Neural cell (in vitro differentiated cells): ENCODE results near the gene NUBPL.

Experiments
- EP300 ChIP-seq: fragments of 450-650 bp; conservative IDR thresholded peaks from 2 replicates; pipeline ENCODE4 v1.6.1; 2014; ENCODE audit warnings: antibody characterized with exemption, mild to moderate bottlenecking, moderate library complexity; ENCODE audit not compliant: poor library complexity, severe bottlenecking
- EZH2 ChIP-seq: fragments of 200-600, 300-800 bp; shearing (Covaris generic), sonication (generic); IDR thresholded peaks from 2 replicates; pipeline ENCODE4 v1.6.1; 2014; ENCODE audit warnings: antibody characterized with exemption, low read length, borderline replicate concordance, mild to moderate bottlenecking; ENCODE audit not compliant: insufficient read depth, poor library complexity, severe bottlenecking
- POLR2AphosphoS5 ChIP-seq: IDR thresholded peaks from 2 replicates; pipeline ENCODE4 v1.6.1; 2012
- RAD21 ChIP-seq: fragments of 450-650 bp; conservative IDR thresholded peaks from 2 replicates; pipeline ENCODE4 v1.6.1; 2014; ENCODE audit warnings: antibody characterized with exemption, mild to moderate bottlenecking, moderate library complexity
- SMC3 ChIP-seq: fragments of 450-650 bp; conservative IDR thresholded peaks from 2 replicates; pipeline ENCODE4 v1.6.1; 2014; ENCODE audit warnings: antibody characterized with exemption, mild to moderate bottlenecking, moderate library complexity; ENCODE audit not compliant: poor library complexity
- TAF1 ChIP-seq: IDR thresholded peaks from 2 replicates; pipeline ENCODE4 v1.6.1; 2012; ENCODE audit warnings: low read depth
- TF ChIP-seq, protein P1 (sequence below): fragments of 450-650 bp; IDR thresholded peaks from 2 replicates; pipeline ENCODE4 v1.5.1; 2014; ENCODE audit warnings: antibody characterized with exemption, mild to moderate bottlenecking, moderate library complexity; ENCODE audit not compliant: poor library complexity, severe bottlenecking
- TF ChIP-seq, protein P2 (sequence below): IDR thresholded peaks from 2 replicates; pipeline ENCODE4 v1.6.1; 2012; ENCODE audit warnings: borderline replicate concordance

DNA sequence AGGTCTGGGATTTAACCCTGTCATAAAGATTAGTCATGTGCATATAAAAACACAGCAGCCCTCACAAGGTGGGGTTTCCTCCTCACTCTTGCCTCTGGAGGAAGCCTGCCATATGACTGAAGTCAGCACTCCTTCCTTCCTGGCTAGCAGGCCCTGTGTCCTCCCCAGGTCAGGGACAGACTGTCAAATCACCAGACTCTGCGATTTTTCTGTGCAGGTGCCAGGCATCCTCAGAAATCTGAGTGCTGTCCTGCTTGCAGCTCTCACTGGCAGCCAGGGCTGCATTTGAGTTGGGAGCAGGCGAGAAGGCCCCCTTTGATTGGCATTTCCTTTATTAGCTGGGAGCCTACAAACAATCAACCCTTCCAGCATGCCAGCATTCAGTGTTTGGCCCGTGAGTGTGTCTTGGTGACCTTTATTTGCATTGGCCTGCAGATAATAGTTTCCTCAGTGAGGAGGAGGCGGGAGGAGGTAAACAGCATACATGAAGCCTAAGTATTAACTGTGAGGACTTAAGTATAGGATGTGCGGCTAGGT is 332.1 kb downstream of the NUBPL start:
- TF ChIP-seq, protein P1, sequence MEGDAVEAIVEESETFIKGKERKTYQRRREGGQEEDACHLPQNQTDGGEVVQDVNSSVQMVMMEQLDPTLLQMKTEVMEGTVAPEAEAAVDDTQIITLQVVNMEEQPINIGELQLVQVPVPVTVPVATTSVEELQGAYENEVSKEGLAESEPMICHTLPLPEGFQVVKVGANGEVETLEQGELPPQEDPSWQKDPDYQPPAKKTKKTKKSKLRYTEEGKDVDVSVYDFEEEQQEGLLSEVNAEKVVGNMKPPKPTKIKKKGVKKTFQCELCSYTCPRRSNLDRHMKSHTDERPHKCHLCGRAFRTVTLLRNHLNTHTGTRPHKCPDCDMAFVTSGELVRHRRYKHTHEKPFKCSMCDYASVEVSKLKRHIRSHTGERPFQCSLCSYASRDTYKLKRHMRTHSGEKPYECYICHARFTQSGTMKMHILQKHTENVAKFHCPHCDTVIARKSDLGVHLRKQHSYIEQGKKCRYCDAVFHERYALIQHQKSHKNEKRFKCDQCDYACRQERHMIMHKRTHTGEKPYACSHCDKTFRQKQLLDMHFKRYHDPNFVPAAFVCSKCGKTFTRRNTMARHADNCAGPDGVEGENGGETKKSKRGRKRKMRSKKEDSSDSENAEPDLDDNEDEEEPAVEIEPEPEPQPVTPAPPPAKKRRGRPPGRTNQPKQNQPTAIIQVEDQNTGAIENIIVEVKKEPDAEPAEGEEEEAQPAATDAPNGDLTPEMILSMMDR, result no peak
- TF ChIP-seq EZH2 (no peak), EP300 (no peak), TAF1 (no peak), SMC3 (no peak), POLR2AphosphoS5 (no peak), RAD21 (no peak)
- TF ChIP-seq, protein P2, sequence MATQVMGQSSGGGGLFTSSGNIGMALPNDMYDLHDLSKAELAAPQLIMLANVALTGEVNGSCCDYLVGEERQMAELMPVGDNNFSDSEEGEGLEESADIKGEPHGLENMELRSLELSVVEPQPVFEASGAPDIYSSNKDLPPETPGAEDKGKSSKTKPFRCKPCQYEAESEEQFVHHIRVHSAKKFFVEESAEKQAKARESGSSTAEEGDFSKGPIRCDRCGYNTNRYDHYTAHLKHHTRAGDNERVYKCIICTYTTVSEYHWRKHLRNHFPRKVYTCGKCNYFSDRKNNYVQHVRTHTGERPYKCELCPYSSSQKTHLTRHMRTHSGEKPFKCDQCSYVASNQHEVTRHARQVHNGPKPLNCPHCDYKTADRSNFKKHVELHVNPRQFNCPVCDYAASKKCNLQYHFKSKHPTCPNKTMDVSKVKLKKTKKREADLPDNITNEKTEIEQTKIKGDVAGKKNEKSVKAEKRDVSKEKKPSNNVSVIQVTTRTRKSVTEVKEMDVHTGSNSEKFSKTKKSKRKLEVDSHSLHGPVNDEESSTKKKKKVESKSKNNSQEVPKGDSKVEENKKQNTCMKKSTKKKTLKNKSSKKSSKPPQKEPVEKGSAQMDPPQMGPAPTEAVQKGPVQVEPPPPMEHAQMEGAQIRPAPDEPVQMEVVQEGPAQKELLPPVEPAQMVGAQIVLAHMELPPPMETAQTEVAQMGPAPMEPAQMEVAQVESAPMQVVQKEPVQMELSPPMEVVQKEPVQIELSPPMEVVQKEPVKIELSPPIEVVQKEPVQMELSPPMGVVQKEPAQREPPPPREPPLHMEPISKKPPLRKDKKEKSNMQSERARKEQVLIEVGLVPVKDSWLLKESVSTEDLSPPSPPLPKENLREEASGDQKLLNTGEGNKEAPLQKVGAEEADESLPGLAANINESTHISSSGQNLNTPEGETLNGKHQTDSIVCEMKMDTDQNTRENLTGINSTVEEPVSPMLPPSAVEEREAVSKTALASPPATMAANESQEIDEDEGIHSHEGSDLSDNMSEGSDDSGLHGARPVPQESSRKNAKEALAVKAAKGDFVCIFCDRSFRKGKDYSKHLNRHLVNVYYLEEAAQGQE, result no peak
